GM23338 (cell line): ENCODE data around the gene TERT.

Experiments used
- CREB1 ChIP-seq: fragments of 250-450 bp; sonication (Bioruptor Pico); IDR thresholded peaks from 2 replicates; pipeline ENCODE4 v1.5.0; 2020; ENCODE audit warnings: low read depth, mild to moderate bottlenecking, moderate library complexity
- EZH2 ChIP-seq: fragments of 200-600 bp; sonication (generic); IDR thresholded peaks from one replicate; pipeline ENCODE4 v1.8.0; 2017; ENCODE audit warnings: antibody characterized with exemption, mild to moderate bottlenecking, low read depth; ENCODE audit not compliant: unreplicated experiment
- EZH2phosphoT487 ChIP-seq: fragments of 200-600 bp; sonication (generic); IDR thresholded peaks from one replicate; pipeline ENCODE4 v1.8.1; 2018; ENCODE audit warnings: antibody characterized with exemption; ENCODE audit not compliant: unreplicated experiment
- JUNB ChIP-seq: IDR thresholded peaks from one replicate; pipeline ENCODE4 v1.6.1; 2016; ENCODE audit warnings: antibody characterized with exemption; ENCODE audit not compliant: unreplicated experiment
- NANOG ChIP-seq: IDR thresholded peaks from 2 replicates; pipeline ENCODE4 v1.6.1; 2016; ENCODE audit warnings: antibody characterized with exemption, borderline replicate concordance
- POLR2AphosphoS5 ChIP-seq: IDR thresholded peaks from 2 replicates; pipeline ENCODE4 v1.6.1; 2016; ENCODE audit warnings: antibody characterized with exemption, low read depth
- STAT1 ChIP-seq: IDR thresholded peaks from one replicate; pipeline ENCODE4 v1.6.1; 2016; ENCODE audit warnings: antibody characterized with exemption; ENCODE audit not compliant: unreplicated experiment
- ZNF331 ChIP-seq: fragments of 250-450 bp; sonication (Bioruptor Pico); IDR thresholded peaks from 2 replicates; pipeline ENCODE4 v1.5.0; 2020; ENCODE audit warnings: low read depth, mild to moderate bottlenecking, moderate library complexity
- TF ChIP-seq, protein P1 (sequence below), 2 experiments: fragments of 200-600 bp in 1 of 2; sonication (generic) in 1 of 2; conservative IDR thresholded peaks; 2 replicates each; pipeline versions ENCODE4 v1.5.1 to v1.6.1; 2016 to 2017; ENCODE audit warnings: antibody characterized with exemption in 2 of 2, low read depth in 2 of 2, mild to moderate bottlenecking in 2 of 2, moderate library complexity in 1 of 2
- TF ChIP-seq, protein P2 (sequence below): IDR thresholded peaks from one replicate; pipeline ENCODE4 v1.6.1; 2018; ENCODE audit warnings: antibody characterized with exemption; ENCODE audit not compliant: unreplicated experiment
- TF ChIP-seq, protein P3 (sequence below): fragments of 250-450 bp; sonication (Bioruptor Pico); IDR thresholded peaks from 2 replicates; pipeline ENCODE4 v1.5.0; 2020; ENCODE audit warnings: mild to moderate bottlenecking, moderate library complexity
- TF ChIP-seq, protein P4 (sequence below): IDR thresholded peaks from 2 replicates; pipeline ENCODE4 v1.6.1; 2016; ENCODE audit warnings: antibody characterized with exemption

DNA sequence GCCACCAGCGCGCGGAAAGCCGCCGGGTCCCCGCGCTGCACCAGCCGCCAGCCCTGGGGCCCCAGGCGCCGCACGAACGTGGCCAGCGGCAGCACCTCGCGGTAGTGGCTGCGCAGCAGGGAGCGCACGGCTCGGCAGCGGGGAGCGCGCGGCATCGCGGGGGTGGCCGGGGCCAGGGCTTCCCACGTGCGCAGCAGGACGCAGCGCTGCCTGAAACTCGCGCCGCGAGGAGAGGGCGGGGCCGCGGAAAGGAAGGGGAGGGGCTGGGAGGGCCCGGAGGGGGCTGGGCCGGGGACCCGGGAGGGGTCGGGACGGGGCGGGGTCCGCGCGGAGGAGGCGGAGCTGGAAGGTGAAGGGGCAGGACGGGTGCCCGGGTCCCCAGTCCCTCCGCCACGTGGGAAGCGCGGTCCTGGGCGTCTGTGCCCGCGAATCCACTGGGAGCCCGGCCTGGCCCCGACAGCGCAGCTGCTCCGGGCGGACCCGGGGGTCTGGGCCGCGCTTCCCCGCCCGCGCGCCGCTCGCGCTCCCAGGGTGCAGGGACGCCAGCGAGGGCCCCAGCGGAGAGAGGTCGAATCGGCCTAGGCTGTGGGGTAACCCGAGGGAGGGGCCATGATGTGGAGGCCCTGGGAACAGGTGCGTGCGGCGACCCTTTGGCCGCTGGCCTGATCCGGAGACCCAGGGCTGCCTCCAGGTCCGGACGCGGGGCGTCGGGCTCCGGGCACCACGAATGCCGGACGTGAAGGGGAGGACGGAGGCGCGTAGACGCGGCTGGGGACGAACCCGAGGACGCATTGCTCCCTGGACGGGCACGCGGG lies at the start of gene TERT:
- TF ChIP-seq, protein P1, sequence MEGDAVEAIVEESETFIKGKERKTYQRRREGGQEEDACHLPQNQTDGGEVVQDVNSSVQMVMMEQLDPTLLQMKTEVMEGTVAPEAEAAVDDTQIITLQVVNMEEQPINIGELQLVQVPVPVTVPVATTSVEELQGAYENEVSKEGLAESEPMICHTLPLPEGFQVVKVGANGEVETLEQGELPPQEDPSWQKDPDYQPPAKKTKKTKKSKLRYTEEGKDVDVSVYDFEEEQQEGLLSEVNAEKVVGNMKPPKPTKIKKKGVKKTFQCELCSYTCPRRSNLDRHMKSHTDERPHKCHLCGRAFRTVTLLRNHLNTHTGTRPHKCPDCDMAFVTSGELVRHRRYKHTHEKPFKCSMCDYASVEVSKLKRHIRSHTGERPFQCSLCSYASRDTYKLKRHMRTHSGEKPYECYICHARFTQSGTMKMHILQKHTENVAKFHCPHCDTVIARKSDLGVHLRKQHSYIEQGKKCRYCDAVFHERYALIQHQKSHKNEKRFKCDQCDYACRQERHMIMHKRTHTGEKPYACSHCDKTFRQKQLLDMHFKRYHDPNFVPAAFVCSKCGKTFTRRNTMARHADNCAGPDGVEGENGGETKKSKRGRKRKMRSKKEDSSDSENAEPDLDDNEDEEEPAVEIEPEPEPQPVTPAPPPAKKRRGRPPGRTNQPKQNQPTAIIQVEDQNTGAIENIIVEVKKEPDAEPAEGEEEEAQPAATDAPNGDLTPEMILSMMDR (conservative IDR thresholded peaks at IDR 0.05; ENCODE audit: low read depth in 2 of 2): no peak
- TF ChIP-seq NANOG (no peak), EZH2 (no peak), POLR2AphosphoS5 (peak; percentile 56), JUNB (no peak), EZH2phosphoT487 (no peak), CREB1 (CRISPR knock-in tag) (no peak), ZNF331 (CRISPR knock-in tag) (no peak), STAT1 (no peak)
- TF ChIP-seq, protein P2, sequence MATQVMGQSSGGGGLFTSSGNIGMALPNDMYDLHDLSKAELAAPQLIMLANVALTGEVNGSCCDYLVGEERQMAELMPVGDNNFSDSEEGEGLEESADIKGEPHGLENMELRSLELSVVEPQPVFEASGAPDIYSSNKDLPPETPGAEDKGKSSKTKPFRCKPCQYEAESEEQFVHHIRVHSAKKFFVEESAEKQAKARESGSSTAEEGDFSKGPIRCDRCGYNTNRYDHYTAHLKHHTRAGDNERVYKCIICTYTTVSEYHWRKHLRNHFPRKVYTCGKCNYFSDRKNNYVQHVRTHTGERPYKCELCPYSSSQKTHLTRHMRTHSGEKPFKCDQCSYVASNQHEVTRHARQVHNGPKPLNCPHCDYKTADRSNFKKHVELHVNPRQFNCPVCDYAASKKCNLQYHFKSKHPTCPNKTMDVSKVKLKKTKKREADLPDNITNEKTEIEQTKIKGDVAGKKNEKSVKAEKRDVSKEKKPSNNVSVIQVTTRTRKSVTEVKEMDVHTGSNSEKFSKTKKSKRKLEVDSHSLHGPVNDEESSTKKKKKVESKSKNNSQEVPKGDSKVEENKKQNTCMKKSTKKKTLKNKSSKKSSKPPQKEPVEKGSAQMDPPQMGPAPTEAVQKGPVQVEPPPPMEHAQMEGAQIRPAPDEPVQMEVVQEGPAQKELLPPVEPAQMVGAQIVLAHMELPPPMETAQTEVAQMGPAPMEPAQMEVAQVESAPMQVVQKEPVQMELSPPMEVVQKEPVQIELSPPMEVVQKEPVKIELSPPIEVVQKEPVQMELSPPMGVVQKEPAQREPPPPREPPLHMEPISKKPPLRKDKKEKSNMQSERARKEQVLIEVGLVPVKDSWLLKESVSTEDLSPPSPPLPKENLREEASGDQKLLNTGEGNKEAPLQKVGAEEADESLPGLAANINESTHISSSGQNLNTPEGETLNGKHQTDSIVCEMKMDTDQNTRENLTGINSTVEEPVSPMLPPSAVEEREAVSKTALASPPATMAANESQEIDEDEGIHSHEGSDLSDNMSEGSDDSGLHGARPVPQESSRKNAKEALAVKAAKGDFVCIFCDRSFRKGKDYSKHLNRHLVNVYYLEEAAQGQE: no peak
- TF ChIP-seq, protein P3, sequence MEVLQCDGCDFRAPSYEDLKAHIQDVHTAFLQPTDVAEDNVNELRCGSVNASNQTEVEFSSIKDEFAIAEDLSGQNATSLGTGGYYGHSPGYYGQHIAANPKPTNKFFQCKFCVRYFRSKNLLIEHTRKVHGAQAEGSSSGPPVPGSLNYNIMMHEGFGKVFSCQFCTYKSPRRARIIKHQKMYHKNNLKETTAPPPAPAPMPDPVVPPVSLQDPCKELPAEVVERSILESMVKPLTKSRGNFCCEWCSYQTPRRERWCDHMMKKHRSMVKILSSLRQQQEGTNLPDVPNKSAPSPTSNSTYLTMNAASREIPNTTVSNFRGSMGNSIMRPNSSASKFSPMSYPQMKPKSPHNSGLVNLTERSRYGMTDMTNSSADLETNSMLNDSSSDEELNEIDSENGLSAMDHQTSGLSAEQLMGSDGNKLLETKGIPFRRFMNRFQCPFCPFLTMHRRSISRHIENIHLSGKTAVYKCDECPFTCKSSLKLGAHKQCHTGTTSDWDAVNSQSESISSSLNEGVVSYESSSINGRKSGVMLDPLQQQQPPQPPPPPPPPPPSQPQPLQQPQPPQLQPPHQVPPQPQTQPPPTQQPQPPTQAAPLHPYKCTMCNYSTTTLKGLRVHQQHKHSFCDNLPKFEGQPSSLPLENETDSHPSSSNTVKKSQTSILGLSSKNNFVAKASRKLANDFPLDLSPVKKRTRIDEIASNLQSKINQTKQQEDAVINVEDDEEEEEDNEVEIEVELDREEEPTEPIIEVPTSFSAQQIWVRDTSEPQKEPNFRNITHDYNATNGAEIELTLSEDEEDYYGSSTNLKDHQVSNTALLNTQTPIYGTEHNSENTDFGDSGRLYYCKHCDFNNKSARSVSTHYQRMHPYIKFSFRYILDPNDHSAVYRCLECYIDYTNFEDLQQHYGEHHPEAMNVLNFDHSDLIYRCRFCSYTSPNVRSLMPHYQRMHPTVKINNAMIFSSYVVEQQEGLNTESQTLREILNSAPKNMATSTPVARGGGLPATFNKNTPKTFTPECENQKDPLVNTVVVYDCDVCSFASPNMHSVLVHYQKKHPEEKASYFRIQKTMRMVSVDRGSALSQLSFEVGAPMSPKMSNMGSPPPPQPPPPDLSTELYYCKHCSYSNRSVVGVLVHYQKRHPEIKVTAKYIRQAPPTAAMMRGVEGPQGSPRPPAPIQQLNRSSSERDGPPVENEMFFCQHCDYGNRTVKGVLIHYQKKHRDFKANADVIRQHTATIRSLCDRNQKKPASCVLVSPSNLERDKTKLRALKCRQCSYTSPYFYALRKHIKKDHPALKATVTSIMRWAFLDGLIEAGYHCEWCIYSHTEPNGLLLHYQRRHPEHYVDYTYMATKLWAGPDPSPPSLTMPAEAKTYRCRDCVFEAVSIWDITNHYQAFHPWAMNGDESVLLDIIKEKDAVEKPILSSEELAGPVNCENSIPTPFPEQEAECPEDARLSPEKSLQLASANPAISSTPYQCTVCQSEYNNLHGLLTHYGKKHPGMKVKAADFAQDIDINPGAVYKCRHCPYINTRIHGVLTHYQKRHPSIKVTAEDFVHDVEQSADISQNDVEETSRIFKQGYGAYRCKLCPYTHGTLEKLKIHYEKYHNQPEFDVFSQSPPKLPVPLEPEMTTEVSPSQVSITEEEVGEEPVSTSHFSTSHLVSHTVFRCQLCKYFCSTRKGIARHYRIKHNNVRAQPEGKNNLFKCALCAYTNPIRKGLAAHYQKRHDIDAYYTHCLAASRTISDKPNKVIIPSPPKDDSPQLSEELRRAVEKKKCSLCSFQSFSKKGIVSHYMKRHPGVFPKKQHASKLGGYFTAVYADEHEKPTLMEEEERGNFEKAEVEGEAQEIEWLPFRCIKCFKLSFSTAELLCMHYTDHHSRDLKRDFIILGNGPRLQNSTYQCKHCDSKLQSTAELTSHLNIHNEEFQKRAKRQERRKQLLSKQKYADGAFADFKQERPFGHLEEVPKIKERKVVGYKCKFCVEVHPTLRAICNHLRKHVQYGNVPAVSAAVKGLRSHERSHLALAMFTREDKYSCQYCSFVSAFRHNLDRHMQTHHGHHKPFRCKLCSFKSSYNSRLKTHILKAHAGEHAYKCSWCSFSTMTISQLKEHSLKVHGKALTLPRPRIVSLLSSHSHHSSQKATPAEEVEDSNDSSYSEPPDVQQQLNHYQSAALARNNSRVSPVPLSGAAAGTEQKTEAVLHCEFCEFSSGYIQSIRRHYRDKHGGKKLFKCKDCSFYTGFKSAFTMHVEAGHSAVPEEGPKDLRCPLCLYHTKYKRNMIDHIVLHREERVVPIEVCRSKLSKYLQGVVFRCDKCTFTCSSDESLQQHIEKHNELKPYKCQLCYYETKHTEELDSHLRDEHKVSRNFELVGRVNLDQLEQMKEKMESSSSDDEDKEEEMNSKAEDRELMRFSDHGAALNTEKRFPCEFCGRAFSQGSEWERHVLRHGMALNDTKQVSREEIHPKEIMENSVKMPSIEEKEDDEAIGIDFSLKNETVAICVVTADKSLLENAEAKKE (CRISPR knock-in tag): no peak
- TF ChIP-seq, protein P4, sequence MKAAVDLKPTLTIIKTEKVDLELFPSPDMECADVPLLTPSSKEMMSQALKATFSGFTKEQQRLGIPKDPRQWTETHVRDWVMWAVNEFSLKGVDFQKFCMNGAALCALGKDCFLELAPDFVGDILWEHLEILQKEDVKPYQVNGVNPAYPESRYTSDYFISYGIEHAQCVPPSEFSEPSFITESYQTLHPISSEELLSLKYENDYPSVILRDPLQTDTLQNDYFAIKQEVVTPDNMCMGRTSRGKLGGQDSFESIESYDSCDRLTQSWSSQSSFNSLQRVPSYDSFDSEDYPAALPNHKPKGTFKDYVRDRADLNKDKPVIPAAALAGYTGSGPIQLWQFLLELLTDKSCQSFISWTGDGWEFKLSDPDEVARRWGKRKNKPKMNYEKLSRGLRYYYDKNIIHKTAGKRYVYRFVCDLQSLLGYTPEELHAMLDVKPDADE: no peak
